IMR-90 (cell line): Measurements from ENCODE around the gene SLC25A21. TPM values are rescaled to one million over a fixed set of nuclear protein-coding genes. Genes with fewer than 3 reads are reported as not detected.

Source experiments
- ATAC-seq: fragments of 200-7000 bp; cut with Tn5 transposase; 2 replicates; pipeline ENCODE4 v1.9.1; 2020; ENCODE audit warnings: low read depth, mild to moderate bottlenecking, moderate library complexity
- BruUV-seq: library from RNA; stranded (reverse); fragments of 400-500 nt; replicated peaks from 2 replicates; lab custom pipeline; 2021; lab: Mats Ljungman, UMichigan
- CTCF ChIA-PET: fragments of 300-600 bp; formaldehyde crosslinking; extraction: SDS; loops from one replicate; lab custom pipeline; 2021; ENCODE audit warnings: antibody characterized with exemption; lab: Yijun Ruan, JAX
- POLR2A ChIA-PET: fragments of 300-600 bp; sonication (Branson Sonifier 250); formaldehyde crosslinking; loops from one replicate; lab custom pipeline; 2022; ENCODE audit warnings: antibody characterized with exemption; ENCODE audit not compliant: unreplicated experiment; lab: Charles Lee
- DNase-seq: peaks from one replicate; pipeline ENCODE4 v3.0.0; 2013
- H2AFZ ChIP-seq: replicated peaks from 2 replicates; pipeline ENCODE3; 2013; ENCODE audit warnings: low read length, mild to moderate bottlenecking; ENCODE audit not compliant: poor library complexity
- H2AK5ac ChIP-seq: 2 replicates; pipeline ENCODE4 v1.6.1; 2013; ENCODE audit warnings: low read depth, low read length, inconsistent platforms
- H2AK9ac ChIP-seq: replicated peaks from 2 replicates; pipeline ENCODE3; 2013; ENCODE audit warnings: mild to moderate bottlenecking, low read depth, low read length, moderate library complexity; ENCODE audit not compliant: poor library complexity
- H2BK120ac ChIP-seq: 2 replicates; pipeline ENCODE4 v1.6.1; 2013; ENCODE audit warnings: low read depth, low read length, inconsistent platforms
- H2BK15ac ChIP-seq: 3 replicates; pipeline ENCODE4 v1.6.1; 2013; ENCODE audit warnings: low read depth, low read length, inconsistent platforms
- H2BK20ac ChIP-seq: 2 replicates; pipeline ENCODE4 v1.6.1; 2013; ENCODE audit warnings: low read depth, mild to moderate bottlenecking, inconsistent platforms, low read length, moderate library complexity
- H2BK5ac ChIP-seq: 2 replicates; pipeline ENCODE4 v1.6.1; 2013; ENCODE audit warnings: mild to moderate bottlenecking, low read depth, low read length, inconsistent platforms; ENCODE audit not compliant: poor library complexity, severe bottlenecking
- H3K14ac ChIP-seq: replicated peaks from 2 replicates; pipeline ENCODE4 v1.6.1; 2013; ENCODE audit warnings: low read depth, low read length, inconsistent platforms
- H3K18ac ChIP-seq: 2 replicates; pipeline ENCODE4 v1.6.1; 2013; ENCODE audit warnings: low read depth, low read length, control low read depth
- H3K23ac ChIP-seq: 2 replicates; pipeline ENCODE4 v1.6.1; 2013; ENCODE audit warnings: low read depth, low read length, inconsistent platforms
- H3K27ac ChIP-seq: 2 replicates; pipeline ENCODE4 v1.5.1; 2013; ENCODE audit warnings: mild to moderate bottlenecking, control low read depth, low read length; ENCODE audit not compliant: insufficient read depth
- H3K27me3 ChIP-seq: 2 replicates; pipeline ENCODE4 v1.6.1; 2013; ENCODE audit warnings: low read length; ENCODE audit not compliant: control insufficient read depth, insufficient read depth
- H3K36me3 ChIP-seq: 2 replicates; pipeline ENCODE4 v1.6.1; 2013; ENCODE audit warnings: low read length, mixed read lengths; ENCODE audit not compliant: control insufficient read depth, insufficient read depth
- H3K4ac ChIP-seq: 2 replicates; pipeline ENCODE4 v1.6.1; 2013; ENCODE audit warnings: low read depth, low read length, inconsistent platforms
- H3K4me1 ChIP-seq: 2 replicates; pipeline ENCODE4 v1.6.1; 2013; ENCODE audit warnings: low read length, mixed read lengths; ENCODE audit not compliant: control insufficient read depth, insufficient read depth
- H3K4me2 ChIP-seq: 2 replicates; pipeline ENCODE4 v1.6.1; 2013; ENCODE audit warnings: low read depth, mild to moderate bottlenecking, control low read depth, low read length, moderate library complexity
- H3K4me3 ChIP-seq: 2 replicates; pipeline ENCODE4 v1.5.1; 2013; ENCODE audit warnings: low read depth, mild to moderate bottlenecking, control low read depth, low read length, moderate library complexity; ENCODE audit not compliant: insufficient read depth
- H3K56ac ChIP-seq: 2 replicates; pipeline ENCODE4 v1.6.1; 2013; ENCODE audit warnings: low read length, inconsistent platforms; ENCODE audit not compliant: insufficient read depth; ENCODE audit errors: extremely low read depth
- H3K79me1 ChIP-seq, 2 experiments: 2 replicates each; pipeline ENCODE4 v1.6.1; 2013; ENCODE audit warnings: low read length in 2 of 2, inconsistent platforms in 1 of 2, low read depth in 1 of 2
- H3K9ac ChIP-seq: 2 replicates; pipeline ENCODE4 v1.6.1; 2013; ENCODE audit warnings: low read depth, low read length, control low read depth
- H3K9me1 ChIP-seq: 2 replicates; pipeline ENCODE4 v1.6.1; 2013; ENCODE audit warnings: low read length, inconsistent platforms; ENCODE audit not compliant: insufficient read depth
- H3K9me3 ChIP-seq: 2 replicates; pipeline ENCODE4 v1.6.1; 2013; ENCODE audit warnings: low read length; ENCODE audit not compliant: control insufficient read depth, insufficient read depth
- H4K20me1 ChIP-seq: 2 replicates; pipeline ENCODE4 v1.6.1; 2013; ENCODE audit warnings: low read length, inconsistent platforms; ENCODE audit not compliant: insufficient read depth
- H4K5ac ChIP-seq: 2 replicates; pipeline ENCODE4 v1.6.1; 2013; ENCODE audit warnings: mild to moderate bottlenecking, low read depth, low read length, control low read depth
- H4K8ac ChIP-seq, 2 experiments: 2 replicates each; pipeline ENCODE4 v1.6.1; 2013; ENCODE audit warnings: low read depth in 2 of 2, low read length in 2 of 2, control low read depth in 1 of 2, inconsistent platforms in 1 of 2
- H4K91ac ChIP-seq: 2 replicates; pipeline ENCODE4 v1.6.1; 2013; ENCODE audit warnings: low read depth, low read length, inconsistent platforms; ENCODE audit not compliant: insufficient read depth
- BHLHE40 ChIP-seq: fragments of 150-350 bp; IDR thresholded peaks from 2 replicates; pipeline ENCODE4 v1.6.1; 2016; ENCODE audit warnings: mild to moderate bottlenecking, low read depth, low read length
- CEBPB ChIP-seq: IDR thresholded peaks from 2 replicates; pipeline ENCODE4 v1.6.1; 2012; ENCODE audit warnings: low read depth, low read length, improper control_type of control experiment
- CHD1 ChIP-seq: IDR thresholded peaks from 2 replicates; pipeline ENCODE4 v1.6.1; 2012; ENCODE audit warnings: low read depth, low read length, improper control_type of control experiment
- FOS ChIP-seq: fragments of 150-350 bp; IDR thresholded peaks from 2 replicates; pipeline ENCODE4 v1.6.1; 2016; ENCODE audit warnings: low read depth, low read length
- MAFK ChIP-seq: IDR thresholded peaks from 2 replicates; pipeline ENCODE4 v1.6.1; 2012; ENCODE audit warnings: low read depth, low read length, improper control_type of control experiment
- MXI1 ChIP-seq: IDR thresholded peaks from 2 replicates; pipeline ENCODE4 v1.6.1; 2012; ENCODE audit warnings: low read depth, mild to moderate bottlenecking, low read length, moderate library complexity, borderline replicate concordance
- POLR2A ChIP-seq: IDR thresholded peaks from 2 replicates; pipeline ENCODE4 v1.6.1; 2012; ENCODE audit warnings: mild to moderate bottlenecking, low read depth, low read length
- RCOR1 ChIP-seq: IDR thresholded peaks from 2 replicates; pipeline ENCODE4 v1.6.1; 2012; ENCODE audit warnings: mild to moderate bottlenecking, low read length, improper control_type of control experiment; ENCODE audit not compliant: insufficient replicate concordance
- SMC3 ChIP-seq: fragments of 150-350 bp; IDR thresholded peaks from 2 replicates; pipeline ENCODE4 v1.6.1; 2016; ENCODE audit warnings: low read depth, mild to moderate bottlenecking, antibody characterized with exemption, low read length, moderate library complexity
- WGBS, 2 experiments: methylation state at CpG; one replicate each; pipeline versions ENCODE4 v1.1.5 to v1.1.7; 2013; ENCODE audit warnings: missing lambda C conversion rate in 2 of 2; ENCODE audit not compliant: insufficient read length in 1 of 2; ENCODE audit errors: extremely low coverage in 2 of 2; 5-methylcytosine and 5-hydroxymethylcytosine counted together
- dilution Hi-C: fragments of 300-500 bp; cut with HindIII; formaldehyde crosslinking; loops from one replicate; pipeline ENCODE4 v1.14.3; 2018; ENCODE audit warnings: low sequenced_read_pairs; ENCODE audit not compliant: unreplicated experiment
- in situ Hi-C: fragments of 300-500 bp; cut with MboI; formaldehyde crosslinking; loops from 3 replicates; pipeline ENCODE4 v1.14.3; 2019; ENCODE audit warnings: low sequenced_read_pairs, inconsistent platforms, mixed read lengths
- intact Hi-C: fragments of 100-400 bp; cut with micrococcal nuclease; formaldehyde crosslinking; loops from 2 replicates; pipeline ENCODE4 v1.10.0; 2022
- polyA plus RNA-seq, 3 experiments: library from polyadenylated mRNA; depleted of rRNA; stranded (reverse); fragments of >200 nt; gene quantifications; 2 replicates each; pipeline ENCODE4 v1.2.3, GENCODE V29; 2012; ENCODE audit warnings: low replicate concordance in 1 of 3
- total RNA-seq: library from RNA; depleted of rRNA; stranded (reverse); fragments of >200 nt; gene quantifications from 2 replicates; pipeline ENCODE4 v1.2.3, GENCODE V29; 2012

Gene SLC25A21
- total and polyA plus RNA-seq, 2 of the 4 experiments (the other 2 are of a cell fraction) = 0.62 to 0.90 TPM

DNA sequence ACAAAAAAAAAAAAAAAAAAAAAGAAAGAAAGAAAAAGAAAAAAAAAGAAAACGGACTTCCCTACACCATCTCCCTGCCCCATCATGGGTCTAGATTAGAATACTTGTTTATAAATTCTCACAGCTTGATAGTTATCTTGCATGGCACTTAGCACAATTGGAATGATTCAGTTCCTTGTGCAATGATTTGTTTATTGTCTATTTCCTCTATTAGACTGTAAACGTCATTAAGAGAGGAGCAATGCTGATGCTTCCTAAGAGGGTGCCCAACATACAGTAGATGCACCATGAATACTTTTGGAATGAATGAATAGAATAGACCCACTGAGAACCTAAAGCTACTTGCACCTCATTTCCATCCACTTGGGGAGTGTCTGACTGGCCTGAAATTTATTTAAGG, 469.9 kb downstream of the SLC25A21 start:
- Histone ChIP-seq H3K36me3 (no peaks in the 10 kb centered on the region), H3K4me2 (no peak overlapping the region), H3K9me3 (no peaks in the 10 kb centered on the region), H3K4me1 (no peaks in the 10 kb centered on the region), H3K23ac (no peak overlapping the region), H3K27ac (no peak overlapping the region), H2BK15ac (no peak overlapping the region), H3K56ac (no peak overlapping the region), H2BK20ac (no peak overlapping the region), H3K9ac (no peak overlapping the region), H4K5ac (no peak overlapping the region), H3K79me1 (no peaks in the 10 kb centered on the region), H3K14ac (no peak overlapping the region), H2BK5ac (no peak overlapping the region), H2BK120ac (no peak overlapping the region), H2AK5ac (no peak overlapping the region), H4K8ac (no peak overlapping the region), H4K91ac (no peak overlapping the region), H2AK9ac (no peak overlapping the region), H2AFZ (no peak overlapping the region), H3K9me1 (no peaks in the 10 kb centered on the region), H3K4ac (no peak overlapping the region), H3K18ac (no peak overlapping the region), H4K20me1 (no peaks in the 10 kb centered on the region), H3K27me3 (no peaks in the 10 kb centered on the region), H3K4me3 (no peak overlapping the region)
- dilution Hi-C loops = no loop called here
- DNase-seq (no peak), ATAC-seq (no peak)
- CTCF ChIA-PET = interaction anchor here (0.6 kb wide), 1 partner anchor 33 kb away, joined by 10 read pairs; no protein-coding TSS in a partner anchor
- TF ChIP-seq MAFK (no peak), FOS (no peak), CHD1 (no peak), POLR2A (no peak), RCOR1 (no peak), BHLHE40 (no peak), CEBPB (no peak), SMC3 (no peak), MXI1 (no peak)
- BruUV-seq = no TSS peak
- POLR2A ChIA-PET = no interaction called here
- in situ Hi-C loops = no loop called here
- intact Hi-C loops = no loop called here
- WGBS, 2 experiments = no CpG with 5 or more reads among the region's 2 CpGs
